Activated naive CD4-positive, alpha-beta T cell treated with Interleukin-2 at 50 U/mL for 16 hours (primary cell): Measurements from ENCODE around the gene TTC34.
"Not testable (repeated sequence)": the region's sequence is repeated elsewhere in the genome, so short reads cannot be mapped to it uniquely, and the experiment has no call there.

Experiments
- DNase-seq: peaks from one replicate; pipeline ENCODE4 v3.0.0-alpha.2; 2020

Gene TTC34

DNA sequence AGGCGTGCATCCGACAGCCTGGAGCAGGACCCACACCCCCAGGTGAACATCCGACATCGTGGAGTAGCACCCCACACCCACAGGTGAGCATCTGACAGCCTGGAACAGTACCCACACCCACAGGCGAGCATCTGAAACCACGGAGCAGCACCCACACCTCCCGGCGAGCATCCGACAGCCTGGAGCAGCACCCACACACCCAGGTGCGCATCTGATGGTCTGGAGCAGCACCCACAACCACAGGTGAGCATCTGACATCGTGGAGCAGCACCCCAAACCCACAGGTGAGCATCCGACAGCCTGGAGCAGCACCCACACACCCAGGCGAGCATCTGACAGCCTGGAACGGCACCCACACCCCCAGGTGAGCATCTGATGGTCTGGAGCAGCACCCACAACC lies 46.1 kb downstream of the TTC34 start:
- DNase-seq: not testable (repeated sequence)

GRCh38 chr1:2754597-2754996 lies 46.9 kb downstream of the TTC34 start:
- not testable (repeated sequence) for DNase-seq

GRCh38 chr1:2752503-2752902 lies 49.0 kb downstream of the TTC34 start:
- DNase-seq: not testable (repeated sequence)

DNA sequence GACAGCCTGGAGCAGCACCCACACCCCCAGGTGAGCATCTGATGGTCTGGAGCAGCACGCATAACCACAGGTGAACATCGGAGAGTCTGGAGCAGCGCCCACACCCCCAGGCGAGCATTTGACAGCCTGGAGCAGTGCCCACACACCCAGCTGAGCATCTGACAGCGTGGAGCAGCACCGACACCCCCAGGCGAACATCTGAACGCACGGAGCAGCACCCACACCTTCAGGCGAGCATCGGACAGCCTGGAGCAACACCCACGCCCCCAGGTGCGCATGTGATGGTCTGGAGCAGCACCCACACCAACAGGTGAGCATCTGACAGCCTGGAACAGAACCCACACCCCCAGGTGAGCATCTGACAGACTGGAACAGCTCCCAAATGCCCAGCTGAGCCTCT lies 49.6 kb downstream of the TTC34 start:
- not testable (repeated sequence) for DNase-seq

DNA sequence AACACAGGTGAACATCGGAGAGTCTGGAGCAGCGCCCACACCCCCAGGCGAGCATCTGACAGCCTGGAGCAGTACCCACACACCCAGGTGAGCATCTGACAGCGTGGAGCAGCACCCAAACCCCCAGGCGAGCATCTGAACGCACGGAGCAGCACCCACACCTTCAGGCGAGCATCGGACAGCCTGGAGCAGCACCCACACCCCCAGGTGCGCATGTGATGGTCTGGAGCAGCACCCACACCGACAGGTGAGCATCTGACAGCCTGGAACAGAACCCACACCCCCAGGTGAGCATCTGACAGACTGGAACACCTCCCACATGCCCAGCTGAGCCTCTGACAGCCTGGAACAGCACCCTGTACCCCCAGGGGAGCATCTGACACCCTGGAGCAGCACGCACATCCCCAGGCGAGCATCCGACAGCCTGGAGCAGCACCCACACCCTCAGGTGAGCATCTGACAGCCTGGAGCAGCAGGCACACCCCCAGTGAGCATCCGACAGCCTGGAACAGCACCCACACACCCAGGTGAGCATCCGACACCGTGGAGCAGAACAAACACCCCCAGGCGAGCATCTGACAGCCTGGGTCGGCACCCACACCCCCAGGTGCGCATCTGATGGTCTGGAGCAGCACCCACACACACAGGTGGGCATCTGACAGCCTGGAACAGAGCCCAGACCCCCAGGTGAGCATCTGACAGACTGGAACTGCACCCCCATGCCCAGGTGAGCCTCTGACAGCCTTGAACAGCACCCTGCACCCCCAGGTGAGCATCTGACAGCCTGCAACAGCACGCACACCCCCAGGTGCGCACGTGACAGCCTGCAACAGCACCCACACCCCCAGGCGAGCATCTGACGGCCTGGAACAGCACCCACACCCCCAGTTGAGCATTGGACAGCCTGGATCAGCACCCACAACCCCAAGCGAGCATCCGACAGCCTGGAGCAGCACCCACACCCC lies 50.4 kb downstream of the TTC34 start:
- not testable (repeated sequence) for DNase-seq

DNA sequence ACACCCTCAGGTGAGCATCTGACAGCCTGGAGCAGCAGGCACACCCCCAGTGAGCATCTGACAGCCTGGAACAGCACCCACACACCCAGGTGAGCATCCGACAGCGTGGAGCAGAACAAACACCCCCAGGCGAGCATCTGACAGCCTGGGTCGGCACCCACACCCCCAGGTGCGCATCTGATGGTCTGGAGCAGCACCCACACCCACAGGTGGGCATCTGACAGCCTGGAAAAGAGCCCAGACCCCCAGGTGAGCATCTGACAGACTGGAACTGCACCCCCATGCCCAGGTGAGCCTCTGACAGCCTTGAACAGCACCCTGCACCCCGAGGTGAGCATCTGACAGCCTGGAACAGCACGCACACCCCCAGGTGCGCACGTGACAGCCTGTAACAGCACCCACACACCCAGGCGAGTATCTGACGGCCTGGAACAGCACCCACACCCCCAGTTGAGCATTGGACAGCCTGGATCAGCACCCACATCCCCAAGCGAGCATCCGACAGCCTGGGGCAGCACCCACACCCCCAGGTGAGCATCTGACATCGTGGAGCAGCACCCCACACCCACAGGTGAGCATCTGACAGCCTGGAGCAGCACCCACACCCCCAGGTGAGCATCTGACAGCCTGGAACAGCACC lies 51.3 kb downstream of the TTC34 start:
- DNase-seq: not testable (repeated sequence)

DNA sequence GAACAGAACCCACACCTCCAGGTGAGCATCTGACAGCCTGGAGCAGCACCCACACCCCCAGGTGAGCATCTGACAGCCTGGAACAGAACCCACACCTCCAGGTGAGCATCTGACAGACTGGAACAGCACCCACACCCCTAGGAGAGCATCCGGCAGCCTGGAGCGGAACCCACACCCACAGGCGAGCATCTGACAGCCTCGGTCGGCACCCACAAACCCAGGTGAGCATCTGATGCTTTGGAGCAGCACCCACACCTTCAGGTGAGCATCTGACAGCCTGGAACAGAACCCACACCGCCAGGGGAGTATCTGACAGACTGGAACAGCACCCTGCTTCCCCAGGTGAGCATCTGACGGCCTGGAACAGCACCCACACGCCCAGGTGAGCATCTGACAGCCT lies 52.9 kb downstream of the TTC34 start:
- DNase-seq: not testable (repeated sequence)

- DNase-seq: not testable (repeated sequence)
Measured at GRCh38 chr1:2694796-2695195, 106.7 kb downstream of the TTC34 start.

GRCh38 chr1:2690180-2690579 lies 111.3 kb downstream of the TTC34 start:
- DNase-seq: not testable (repeated sequence)

- not testable (repeated sequence) for DNase-seq
Measured at GRCh38 chr1:2688336-2688665, 113.2 kb downstream of the TTC34 start.

DNA sequence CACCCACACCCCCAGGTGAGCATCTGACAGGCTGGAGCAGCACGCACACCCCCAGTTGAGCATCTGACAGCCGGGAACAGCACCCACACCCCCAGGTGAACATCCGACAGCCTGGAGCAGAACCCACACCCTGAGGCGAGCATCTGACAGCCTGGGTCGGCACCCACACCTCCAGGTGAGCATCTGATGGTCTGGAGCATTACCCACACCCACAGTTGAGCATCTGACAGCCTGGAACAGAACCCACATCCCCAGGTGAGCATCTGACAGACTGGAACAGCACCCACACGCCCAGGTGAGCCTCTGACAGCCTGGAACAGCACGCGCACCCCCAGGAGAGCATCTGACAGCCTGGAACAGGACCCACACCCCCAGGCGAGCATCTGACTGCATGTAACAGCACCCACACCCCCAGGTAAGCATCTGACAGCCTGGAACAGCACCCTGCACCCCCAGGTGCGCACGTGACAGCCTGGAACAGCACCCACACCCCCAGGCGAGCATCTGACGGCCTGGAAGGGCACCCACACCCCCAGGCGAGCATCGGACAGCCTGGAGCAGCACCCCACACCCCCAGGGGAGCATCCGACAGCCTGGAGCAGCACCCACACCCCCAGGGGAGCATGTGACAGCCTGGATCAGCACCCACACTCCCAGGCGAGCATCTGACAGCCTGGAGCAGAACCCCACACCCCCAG lies 113.7 kb downstream of the TTC34 start:
- DNase-seq: not testable (repeated sequence)

DNA sequence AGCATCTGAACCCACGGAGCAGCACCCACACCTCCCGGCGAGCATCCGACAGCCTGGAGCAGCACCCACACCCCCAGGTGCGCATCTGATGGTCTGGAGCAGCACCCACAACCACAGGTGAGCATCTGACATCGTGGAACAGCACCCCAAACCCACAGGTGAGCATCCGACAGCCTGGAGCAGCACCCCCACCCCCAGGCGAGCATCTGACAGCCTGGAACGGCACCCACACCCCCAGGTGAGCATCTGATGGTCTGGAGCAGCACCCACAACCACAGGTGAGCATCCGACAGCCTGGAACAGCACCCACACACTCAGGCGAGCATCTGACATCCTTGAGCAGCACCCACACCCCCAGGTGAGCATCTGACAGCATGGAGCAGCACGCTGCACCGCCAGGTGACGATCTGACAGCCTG lies 114.3 kb downstream of the TTC34 start:
- not testable (repeated sequence) for DNase-seq

GRCh38 chr1:2686091-2686863 lies 115.2 kb downstream of the TTC34 start:
- not testable (repeated sequence) for DNase-seq

GRCh38 chr1:2685671-2686070 lies 115.8 kb downstream of the TTC34 start:
- DNase-seq: not testable (repeated sequence)

GRCh38 chr1:2684878-2685277 lies 116.6 kb downstream of the TTC34 start:
- not testable (repeated sequence) for DNase-seq

DNA sequence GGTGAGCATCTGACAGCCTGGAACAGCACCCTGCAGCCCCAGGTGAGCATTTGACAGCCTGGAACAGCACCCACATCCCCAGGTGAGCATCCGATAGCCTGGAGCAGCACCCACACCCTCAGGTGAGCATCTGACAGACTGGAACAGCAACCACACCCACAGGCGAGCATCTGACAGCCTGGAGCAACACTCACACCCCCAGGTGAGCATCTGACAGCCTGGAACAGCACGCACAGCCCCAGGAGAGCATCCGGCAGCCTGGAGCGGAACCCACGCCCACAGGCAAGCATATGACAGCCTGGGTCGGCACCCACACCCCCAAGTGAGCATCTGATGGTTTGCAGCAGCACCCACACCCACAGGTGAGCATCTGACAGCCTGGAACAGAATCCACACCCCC lies 117.5 kb downstream of the TTC34 start:
- DNase-seq: not testable (repeated sequence)

- DNase-seq: not testable (repeated sequence)
Measured at GRCh38 chr1:2683321-2683741, 118.2 kb downstream of the TTC34 start.

DNA sequence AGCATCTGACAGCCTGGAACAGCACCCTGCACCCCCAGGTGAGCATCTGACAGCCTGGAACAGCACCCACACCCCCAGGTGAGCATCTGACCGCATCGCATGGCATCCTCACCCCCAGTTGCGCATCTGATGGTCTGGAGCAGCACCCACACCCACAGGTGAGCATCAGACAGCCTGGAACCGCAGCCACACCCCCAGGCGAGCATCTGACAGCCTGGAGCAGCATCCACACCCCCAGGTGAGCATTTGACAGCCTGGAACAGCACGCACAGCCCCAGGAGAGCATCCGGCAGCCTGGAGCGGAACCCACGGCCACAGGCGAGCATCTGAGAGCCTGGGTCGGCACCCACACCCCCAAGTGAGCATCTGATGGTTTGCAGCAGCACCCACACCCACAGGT lies 118.6 kb downstream of the TTC34 start:
- DNase-seq: not testable (repeated sequence)

DNA sequence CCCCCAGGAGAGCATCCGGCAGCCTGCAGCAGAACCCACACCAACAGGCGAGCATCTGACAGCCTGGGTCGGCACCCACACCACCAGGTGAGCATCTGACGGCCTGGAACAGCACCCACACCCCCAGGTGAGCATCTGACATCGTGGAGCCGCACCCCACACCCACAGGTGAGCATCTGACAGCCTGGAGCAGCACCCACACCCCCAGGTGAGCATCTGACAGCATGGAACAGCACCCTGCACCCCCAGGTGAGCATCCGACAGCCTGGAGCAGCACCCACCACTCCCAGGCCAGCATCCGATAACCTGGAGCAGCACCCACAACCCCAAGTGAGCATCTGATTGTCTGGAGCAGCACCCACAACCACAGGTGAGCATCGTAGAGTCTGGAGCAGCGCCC lies 124.8 kb downstream of the TTC34 start:
- not testable (repeated sequence) for DNase-seq

DNA sequence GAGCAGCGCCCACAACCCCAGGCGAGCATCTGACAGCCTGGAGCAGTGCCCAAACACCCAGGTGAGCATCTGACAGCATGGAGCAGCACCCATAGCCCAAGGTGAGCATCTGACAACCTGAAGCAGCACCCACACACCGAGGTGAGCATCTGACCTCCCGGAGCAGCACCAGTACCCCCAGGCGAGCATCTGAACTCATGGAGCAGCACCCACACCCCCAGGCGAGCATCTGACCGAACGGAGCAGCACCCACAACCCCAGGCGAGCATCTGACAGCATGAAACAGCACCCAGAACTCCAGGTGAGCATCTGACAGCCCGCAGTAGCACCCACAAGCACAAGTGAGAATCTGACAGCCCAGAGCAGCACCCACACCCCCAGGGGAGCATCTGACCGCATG lies 129.8 kb downstream of the TTC34 start:
- DNase-seq: not testable (repeated sequence)

- DNase-seq: not testable (repeated sequence)
Measured at GRCh38 chr1:2659806-2660205, 141.7 kb downstream of the TTC34 start.

- not testable (repeated sequence) for DNase-seq
Measured at GRCh38 chr1:2657909-2658308, 143.6 kb downstream of the TTC34 start.
